HG02763 (cell line): ENCODE results near the gene IGF2BP1.

Source experiments
- ATAC-seq: cut with Tn5 transposase; IDR thresholded peaks from one replicate; pipeline ENCODE4 v1.9.1; 2021; ENCODE audit warnings: mild to moderate bottlenecking, moderate library complexity; ENCODE audit not compliant: unreplicated experiment

IGF2BP1 gene

GRCh38 chr17:48997103-48997826, at the start of gene IGF2BP1:
Gene IGF2BP1 (plus strand): TSS chr17:48997385. CDS start chr17:48997746, 361 bp downstream.
- ATAC-seq = no peak

GRCh38 chr17:48951572-48951971, 45.6 kb upstream of the IGF2BP1 start:
- ATAC-seq = no peak

GRCh38 chr17:48952904-48953303, 44.3 kb upstream of the IGF2BP1 start:
- ATAC-seq = no peak

- ATAC-seq = no peak
These were observed 42.9 kb upstream of the IGF2BP1 start for GRCh38 chr17:48954300-48954755.

GRCh38 chr17:48960834-48961515, 36.2 kb upstream of the IGF2BP1 start:
- ATAC-seq = no peak

GRCh38 chr17:48961516-48962233, 35.5 kb upstream of the IGF2BP1 start:
- no peak for ATAC-seq

- no peak for ATAC-seq
These were observed 27.0 kb upstream of the IGF2BP1 start for GRCh38 chr17:48970224-48970623.

GRCh38 chr17:48970865-48971687, 26.1 kb upstream of the IGF2BP1 start:
- no peak for ATAC-seq

GRCh38 chr17:48972749-48973097, 24.5 kb upstream of the IGF2BP1 start:
- ATAC-seq = no peak

GRCh38 chr17:48973806-48974205, 23.4 kb upstream of the IGF2BP1 start:
- no peak for ATAC-seq

- ATAC-seq = no peak
These were observed 15.2 kb upstream of the IGF2BP1 start for GRCh38 chr17:48981927-48982539.

GRCh38 chr17:48985436-48986245, 11.5 kb upstream of the IGF2BP1 start:
- ATAC-seq = no peak

GRCh38 chr17:48989100-48989499, 8.1 kb upstream of the IGF2BP1 start:
- no peak for ATAC-seq

GRCh38 chr17:48990882-48991357, 6.3 kb upstream of the IGF2BP1 start:
- no peak for ATAC-seq

GRCh38 chr17:48992444-48992843, 4.7 kb upstream of the IGF2BP1 start:
- ATAC-seq = no peak

- no peak for ATAC-seq
These were observed 3.9 kb upstream of the IGF2BP1 start for GRCh38 chr17:48993305-48993704.

GRCh38 chr17:48993951-48994350, 3.2 kb upstream of the IGF2BP1 start:
- ATAC-seq = no peak

- ATAC-seq = no peak
These were observed 2.5 kb upstream of the IGF2BP1 start for GRCh38 chr17:48994549-48995303.
